Measurements from ENCODE around the gene IL18R1. TPM values are rescaled to one million over a fixed set of nuclear protein-coding genes. Genes with fewer than 3 reads are reported as not detected.

IL18R1 gene
- total and polyA plus RNA-seq, 4 donors: 7.5 to 63.5 (median 25.7) TPM

DNA sequence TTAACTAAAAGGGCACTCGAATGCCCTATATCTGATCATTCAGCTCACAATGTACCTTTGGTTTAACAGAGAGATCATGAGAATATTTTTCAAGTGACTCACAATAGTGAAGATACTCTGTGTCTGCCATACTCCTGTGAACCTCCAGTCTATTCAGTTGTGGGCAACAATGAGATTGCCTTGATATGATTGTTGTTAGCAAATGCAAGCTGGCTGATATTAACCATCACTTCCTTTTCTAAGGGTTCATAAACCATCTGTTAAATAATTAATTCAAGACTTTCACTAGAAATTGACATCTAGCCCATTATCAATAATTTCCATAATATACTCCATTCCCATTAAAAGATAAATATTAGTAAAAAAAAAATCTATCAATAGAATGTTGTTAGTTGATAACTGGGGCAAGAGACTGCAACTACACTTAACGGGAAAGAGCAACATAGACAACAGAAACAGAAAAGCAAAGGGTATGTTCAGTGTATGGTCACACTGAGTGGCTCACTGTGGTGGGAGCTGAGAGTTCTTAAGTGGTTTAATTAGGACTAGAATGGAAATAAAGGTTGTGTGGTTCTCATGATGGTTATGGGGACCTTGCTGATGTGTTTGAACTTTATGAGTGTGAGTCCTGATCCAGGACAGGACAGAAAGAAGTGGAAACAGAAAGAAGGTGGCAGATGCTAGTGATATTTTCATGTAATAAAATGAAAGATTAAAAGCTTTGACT, 79.2 kb downstream of the IL18R1 start:
- ATAC-seq (ENCODE audit: insufficient read depth, low FRiP score) (no peak), DNase-seq (no peak)
- Histone ChIP-seq H3K9ac (ENCODE audit: insufficient read depth in 1 of 2, low read length in 2 of 2) (no peak overlapping the region), H3K27ac (ENCODE audit: low read depth in 1 of 2, low read length in 1 of 2) (no peak overlapping the region), H3K4me3 (no peak overlapping the region), H3K4me1 (ENCODE audit: control insufficient read depth in 5 of 5, insufficient read depth in 5 of 5, low read length in 5 of 5) (peaks cover 0 to 2% (median 0%) of the 10 kb centered on the region in 5 donors), H3K9me3 (ENCODE audit: control insufficient read depth in 4 of 4, insufficient read depth in 3 of 4, low read length in 3 of 4) (no peaks in the 10 kb centered on the region), H3K36me3 (ENCODE audit: control insufficient read depth in 4 of 4, insufficient read depth in 4 of 4, low read length in 4 of 4) (no peaks in the 10 kb centered on the region), H3K27me3 (ENCODE audit: control insufficient read depth in 3 of 3, insufficient read depth in 3 of 3, low read length in 2 of 3) (no peaks in the 10 kb centered on the region)
- TF ChIP-seq, protein P1, sequence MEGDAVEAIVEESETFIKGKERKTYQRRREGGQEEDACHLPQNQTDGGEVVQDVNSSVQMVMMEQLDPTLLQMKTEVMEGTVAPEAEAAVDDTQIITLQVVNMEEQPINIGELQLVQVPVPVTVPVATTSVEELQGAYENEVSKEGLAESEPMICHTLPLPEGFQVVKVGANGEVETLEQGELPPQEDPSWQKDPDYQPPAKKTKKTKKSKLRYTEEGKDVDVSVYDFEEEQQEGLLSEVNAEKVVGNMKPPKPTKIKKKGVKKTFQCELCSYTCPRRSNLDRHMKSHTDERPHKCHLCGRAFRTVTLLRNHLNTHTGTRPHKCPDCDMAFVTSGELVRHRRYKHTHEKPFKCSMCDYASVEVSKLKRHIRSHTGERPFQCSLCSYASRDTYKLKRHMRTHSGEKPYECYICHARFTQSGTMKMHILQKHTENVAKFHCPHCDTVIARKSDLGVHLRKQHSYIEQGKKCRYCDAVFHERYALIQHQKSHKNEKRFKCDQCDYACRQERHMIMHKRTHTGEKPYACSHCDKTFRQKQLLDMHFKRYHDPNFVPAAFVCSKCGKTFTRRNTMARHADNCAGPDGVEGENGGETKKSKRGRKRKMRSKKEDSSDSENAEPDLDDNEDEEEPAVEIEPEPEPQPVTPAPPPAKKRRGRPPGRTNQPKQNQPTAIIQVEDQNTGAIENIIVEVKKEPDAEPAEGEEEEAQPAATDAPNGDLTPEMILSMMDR (IDR thresholded peaks at IDR 0.05; ENCODE audit: control extremely low read depth, extremely low read depth): no peak
- WGBS, 2 donors: 87 to 100% methylated on average over 2 of the region's 2 CpGs

DNA sequence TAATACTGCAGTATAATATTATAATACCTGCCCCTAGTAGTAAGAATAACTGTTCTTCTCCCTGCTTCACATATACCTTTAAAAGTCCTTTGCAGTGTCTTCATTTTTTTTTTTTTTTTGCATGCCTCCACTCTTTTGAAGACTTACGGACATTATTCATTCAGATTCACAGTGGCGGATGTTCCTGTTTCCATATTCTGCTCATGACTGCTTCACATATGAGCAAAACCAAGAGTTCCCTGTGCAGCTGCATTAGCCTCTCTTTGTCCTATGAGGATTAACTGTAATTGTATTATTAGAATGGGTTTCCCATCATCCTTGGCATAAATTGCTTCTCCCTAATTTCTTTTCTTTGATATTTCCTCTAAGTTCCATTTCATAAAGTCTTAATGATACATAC, 80.1 kb downstream of the IL18R1 start:
- no peak overlapping the region for H3K9ac ChIP-seq (ENCODE audit: insufficient read depth in 1 of 2, low read length in 2 of 2)
- H3K4me3 ChIP-seq: no peak overlapping the region
- no peaks in the 10 kb centered on the region for H3K27me3 ChIP-seq (ENCODE audit: control insufficient read depth in 3 of 3, insufficient read depth in 3 of 3, low read length in 2 of 3)
- WGBS, 2 donors: 77 to 82% methylated on average over 2 of the region's 2 CpGs
- peaks cover 0 to 2% (median 0%) of the 10 kb centered on the region in 5 donors for H3K4me1 ChIP-seq (ENCODE audit: control insufficient read depth in 5 of 5, insufficient read depth in 5 of 5, low read length in 5 of 5)
- no peaks in the 10 kb centered on the region for H3K36me3 ChIP-seq (ENCODE audit: control insufficient read depth in 4 of 4, insufficient read depth in 4 of 4, low read length in 4 of 4)
- no peaks in the 10 kb centered on the region for H3K9me3 ChIP-seq (ENCODE audit: control insufficient read depth in 4 of 4, insufficient read depth in 3 of 4, low read length in 3 of 4)
- ATAC-seq (ENCODE audit: insufficient read depth, low FRiP score) (no peak), DNase-seq (no peak)
- TF ChIP-seq, protein P1 (IDR thresholded peaks at IDR 0.05; ENCODE audit: control extremely low read depth, extremely low read depth): no peak
- no peak overlapping the region for H3K27ac ChIP-seq (ENCODE audit: low read depth in 1 of 2, low read length in 1 of 2)

DNA sequence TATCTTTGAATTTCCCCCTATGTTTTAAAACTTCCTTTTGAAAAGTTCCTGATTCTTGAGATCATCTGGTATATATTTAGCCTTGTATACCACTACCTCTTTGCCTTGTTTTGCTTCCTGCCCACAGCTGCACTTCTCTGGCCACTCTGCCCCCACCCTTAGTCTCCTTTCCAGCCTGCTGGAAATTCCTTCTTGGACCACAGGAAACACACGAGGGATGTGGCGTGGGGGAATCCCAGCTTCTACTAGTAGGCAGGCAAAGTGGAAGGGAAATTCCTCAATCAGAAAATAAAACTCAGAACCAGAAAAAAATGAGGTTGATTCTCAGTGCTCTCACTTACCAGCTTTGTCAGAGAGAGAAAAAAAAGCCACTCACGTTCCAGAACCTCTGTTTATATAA, 80.7 kb downstream of the IL18R1 start:
- 9 to 18% methylated on average over 3 of the region's 3 CpGs for WGBS, 2 donors
- H3K4me3 ChIP-seq: no peak overlapping the region
- H3K27ac ChIP-seq (ENCODE audit: low read depth in 1 of 2, low read length in 1 of 2): peak overlapping the region in 1 of 2 donors; percentile 31
- DNase-seq: peak; percentile 13 to 38 (median 28)
- H3K9ac ChIP-seq (ENCODE audit: insufficient read depth in 1 of 2, low read length in 2 of 2): no peak overlapping the region
- H3K36me3 ChIP-seq (ENCODE audit: control insufficient read depth in 4 of 4, insufficient read depth in 4 of 4, low read length in 4 of 4): peaks cover 0 to 1% (median 0%) of the 10 kb centered on the region in 4 donors
- no peaks in the 10 kb centered on the region for H3K9me3 ChIP-seq (ENCODE audit: control insufficient read depth in 4 of 4, insufficient read depth in 3 of 4, low read length in 3 of 4)
- TF ChIP-seq, protein P1 (IDR thresholded peaks at IDR 0.05; ENCODE audit: control extremely low read depth, extremely low read depth): no peak
- peaks cover 0 to 2% (median 0%) of the 10 kb centered on the region in 5 donors for H3K4me1 ChIP-seq (ENCODE audit: control insufficient read depth in 5 of 5, insufficient read depth in 5 of 5, low read length in 5 of 5)
- no peak for ATAC-seq (ENCODE audit: insufficient read depth, low FRiP score)
- H3K27me3 ChIP-seq (ENCODE audit: control insufficient read depth in 3 of 3, insufficient read depth in 3 of 3, low read length in 2 of 3): no peaks in the 10 kb centered on the region

Measured in lung (tissue), 12 donors.